Epithelial cell of prostate (primary cell): Measurements from ENCODE around the gene TUBA1A.
"Not testable (repeated sequence)": the region's sequence is repeated elsewhere in the genome, so short reads cannot be mapped to it uniquely, and the experiment has no call there.

Source experiments
- DNase-seq: peaks from one replicate; pipeline ENCODE4 v3.0.0-alpha.2; 2011; ENCODE audit warnings: low read depth, low spot score
- H3K27ac ChIP-seq: fragments of 450-650 bp; 2 replicates; pipeline ENCODE4 v1.5.1; 2017; ENCODE audit warnings: mild to moderate bottlenecking

Gene TUBA1A

GRCh38 chr12:49161092-49161795, 27.6 kb downstream of the TUBA1A start:
- no peak for DNase-seq
- H3K27ac ChIP-seq: no peak overlapping the region

- H3K27ac ChIP-seq: no peak overlapping the region
- DNase-seq: no peak
Measured at GRCh38 chr12:49160399-49160798, 28.5 kb downstream of the TUBA1A start.

GRCh38 chr12:49154221-49154620, 34.7 kb downstream of the TUBA1A start:
- H3K27ac ChIP-seq: no peak overlapping the region
- no peak for DNase-seq

- H3K27ac ChIP-seq: no peak overlapping the region
- no peak for DNase-seq
Measured at GRCh38 chr12:49147384-49147783, 41.5 kb downstream of the TUBA1A start.

GRCh38 chr12:49146406-49146805, 42.5 kb downstream of the TUBA1A start:
- H3K27ac ChIP-seq: no peak overlapping the region
- DNase-seq: no peak

- H3K27ac ChIP-seq: no peak overlapping the region
- DNase-seq: no peak
Measured at GRCh38 chr12:49144384-49144783, 44.5 kb downstream of the TUBA1A start.

- no peak for DNase-seq
Measured at GRCh38 chr12:49138999-49139398, 49.9 kb downstream of the TUBA1A start.

GRCh38 chr12:49138587-49138986, 50.3 kb downstream of the TUBA1A start:
- H3K27ac ChIP-seq: no peak overlapping the region
- DNase-seq: no peak

More at GRCh38 chr12:49138999-49139398, 49.9 kb downstream of the TUBA1A start:
- no peak overlapping the region for H3K27ac ChIP-seq

- DNase-seq: no peak
- no peak overlapping the region for H3K27ac ChIP-seq
Measured at GRCh38 chr12:49137476-49137875, 51.4 kb downstream of the TUBA1A start.

- DNase-seq, H3K27ac ChIP-seq: not testable (repeated sequence)
Measured at GRCh38 chr12:49136997-49137396, 51.9 kb downstream of the TUBA1A start.
